Body of pancreas (tissue), 4 donors: ENCODE data around the gene TAF6. TPM values are rescaled to one million over a fixed set of nuclear protein-coding genes. Genes with fewer than 3 reads are reported as not detected.

ENCODE experiments used
- ATAC-seq: fragments of 150-250 bp; one replicate; pipeline ENCODE4 v1.9.1; 2016
- DNase-seq, 4 donors: peaks; one replicate each; pipeline ENCODE4 v3.0.0-alpha.2; 2019
- H3K27ac ChIP-seq, 4 donors: fragments of 200-600 bp; sonication (generic); 1 replicate in 3 of 4; 2 replicates in 1 of 4; pipeline versions ENCODE4 v1.5.1 to v1.6.1; 2016 to 2019; ENCODE audit warnings: mild to moderate bottlenecking in 1 of 4, mixed read lengths in 1 of 4, moderate library complexity in 1 of 4
- H3K27me3 ChIP-seq, 2 donors: fragments of 200-600 bp; sonication (generic); one replicate each; pipeline ENCODE4 v1.6.0; 2016; ENCODE audit warnings: mild to moderate bottlenecking in 1 of 2
- H3K36me3 ChIP-seq, 2 donors: fragments of 200-600 bp; sonication (generic); replicated peaks in 1 of 2; 2 replicates each; pipeline ENCODE4 v1.5.1; 2016; ENCODE audit warnings: low read depth in 2 of 2; ENCODE audit not compliant: insufficient read depth in 1 of 2
- H3K4me1 ChIP-seq: fragments of 200-600 bp; sonication (generic); one replicate; pipeline ENCODE4 v1.6.0; 2016
- H3K4me3 ChIP-seq, 2 donors: fragments of 200-600 bp; sonication (generic); 1 replicate in 1 of 2; 2 replicates in 1 of 2; pipeline ENCODE4 v1.5.1; 2016 to 2019
- H3K9me3 ChIP-seq, 3 donors: fragments of 200-600 bp; sonication (generic); 1 replicate in 2 of 3; 2 replicates in 1 of 3; pipeline ENCODE4 v1.5.1; 2016
- POLR2A ChIP-seq, 3 donors: fragments of 450-650 bp; IDR thresholded peaks; one replicate each; pipeline ENCODE4 v1.6.1; 2016; ENCODE audit warnings: antibody characterized with exemption in 3 of 3, mild to moderate bottlenecking in 2 of 3
- WGBS, 2 donors: methylation state at CpG; one replicate each; pipeline ENCODE4 v1.1.5; 2017; 5-methylcytosine and 5-hydroxymethylcytosine counted together
- intact Hi-C: fragments of 100-400 bp; cut with DNase I; formaldehyde crosslinking; loops from one replicate; pipeline ENCODE4 v1.15.1; 2023
- total RNA-seq, 2 donors: library from RNA; depleted of rRNA; stranded (reverse); fragments of >200 nt; gene quantifications; one replicate each; pipeline ENCODE4 v1.1.0, GENCODE V29; 2016
- TF ChIP-seq, protein P1 (sequence below), 7 experiments: fragments of 450-650 bp in 4 of 7; fragments of 200-600 bp in 3 of 7; sonication (generic) in 3 of 7; IDR thresholded peaks; one replicate each; pipeline ENCODE4 v1.5.1; 2016 to 2019; ENCODE audit warnings: antibody characterized with exemption in 7 of 7

TAF6 gene
- total RNA-seq, 2 donors from 2014 or later, result 30.4 to 51.7 TPM

DNA sequence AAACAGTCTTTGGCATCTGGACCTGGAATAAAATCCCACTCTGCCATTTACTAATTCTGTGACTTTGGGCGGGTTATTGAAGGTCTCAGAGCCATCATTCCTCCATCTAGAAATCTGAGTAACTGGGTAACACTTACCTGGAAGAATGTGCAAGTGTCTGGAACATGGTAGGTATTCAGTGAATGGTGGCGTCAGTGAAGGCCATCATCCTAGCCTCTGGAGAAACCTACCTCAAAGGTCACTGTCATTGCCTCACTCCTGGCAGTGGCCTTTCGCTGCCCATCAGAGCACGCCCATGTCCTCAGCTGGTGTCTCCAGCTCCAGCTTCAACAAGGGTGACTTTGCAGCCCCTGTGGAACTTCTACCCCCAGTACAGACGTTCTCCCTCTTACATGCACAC, 44.7 kb upstream of the TAF6 start:
- TF ChIP-seq, protein P1, sequence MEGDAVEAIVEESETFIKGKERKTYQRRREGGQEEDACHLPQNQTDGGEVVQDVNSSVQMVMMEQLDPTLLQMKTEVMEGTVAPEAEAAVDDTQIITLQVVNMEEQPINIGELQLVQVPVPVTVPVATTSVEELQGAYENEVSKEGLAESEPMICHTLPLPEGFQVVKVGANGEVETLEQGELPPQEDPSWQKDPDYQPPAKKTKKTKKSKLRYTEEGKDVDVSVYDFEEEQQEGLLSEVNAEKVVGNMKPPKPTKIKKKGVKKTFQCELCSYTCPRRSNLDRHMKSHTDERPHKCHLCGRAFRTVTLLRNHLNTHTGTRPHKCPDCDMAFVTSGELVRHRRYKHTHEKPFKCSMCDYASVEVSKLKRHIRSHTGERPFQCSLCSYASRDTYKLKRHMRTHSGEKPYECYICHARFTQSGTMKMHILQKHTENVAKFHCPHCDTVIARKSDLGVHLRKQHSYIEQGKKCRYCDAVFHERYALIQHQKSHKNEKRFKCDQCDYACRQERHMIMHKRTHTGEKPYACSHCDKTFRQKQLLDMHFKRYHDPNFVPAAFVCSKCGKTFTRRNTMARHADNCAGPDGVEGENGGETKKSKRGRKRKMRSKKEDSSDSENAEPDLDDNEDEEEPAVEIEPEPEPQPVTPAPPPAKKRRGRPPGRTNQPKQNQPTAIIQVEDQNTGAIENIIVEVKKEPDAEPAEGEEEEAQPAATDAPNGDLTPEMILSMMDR (IDR thresholded peaks at IDR 0.05), result no peak
- TF ChIP-seq POLR2A (IDR thresholded peaks at IDR 0.05), result no peak
- H3K27ac ChIP-seq, result no peak overlapping the region
- WGBS, 2 donors, result 71 to 74% methylated on average over 5 of the region's 5 CpGs
- H3K4me1 ChIP-seq, result peaks cover 22% of the 10 kb centered on the region
- H3K27me3 ChIP-seq, result peaks cover 0 to 22% of the 10 kb centered on the region in 2 donors
- intact Hi-C loops, result no loop called here
- H3K4me3 ChIP-seq, result no peak overlapping the region
- ATAC-seq, result no peak
- H3K36me3 ChIP-seq, result no peaks in the 10 kb centered on the region
- no peak for DNase-seq
- no peaks in the 10 kb centered on the region for H3K9me3 ChIP-seq

DNA sequence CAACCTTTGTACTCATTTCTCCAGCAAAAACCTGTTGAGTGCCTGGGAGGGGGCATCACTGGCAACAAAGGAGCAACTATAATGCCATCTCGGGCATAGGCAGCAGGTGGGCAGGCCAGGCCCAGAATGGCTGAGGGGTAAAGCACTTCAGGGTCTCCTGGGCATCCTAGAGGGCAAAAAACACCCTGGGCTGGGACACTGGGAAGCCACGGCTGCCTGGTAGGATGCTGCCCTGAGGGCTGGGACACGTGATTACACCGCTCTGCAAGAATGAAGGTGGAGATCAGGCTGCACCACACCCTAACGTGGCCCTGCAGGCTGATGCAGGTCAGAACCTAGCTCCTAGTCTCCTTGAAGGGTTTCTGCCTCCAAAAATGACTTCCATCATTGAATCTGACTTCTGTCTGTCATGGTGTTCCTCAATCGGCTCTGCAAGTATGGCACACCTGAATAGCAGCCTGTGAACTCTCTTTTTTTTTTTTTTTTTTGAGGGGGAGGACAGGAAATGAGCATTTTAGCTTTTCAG, 43.9 kb upstream of the TAF6 start:
- Histone ChIP-seq H3K4me3 (no peak overlapping the region), H3K9me3 (no peaks in the 10 kb centered on the region), H3K27me3 (peaks cover 0 to 19% of the 10 kb centered on the region in 2 donors), H3K27ac (no peak overlapping the region), H3K4me1 (peaks cover 17% of the 10 kb centered on the region), H3K36me3 (no peaks in the 10 kb centered on the region)
- TF ChIP-seq POLR2A (IDR thresholded peaks at IDR 0.05), result no peak
- TF ChIP-seq, protein P1 (IDR thresholded peaks at IDR 0.05), result no peak
- 52 to 60% methylated on average over 6 of the region's 6 CpGs for WGBS, 2 donors
- DNase-seq (no peak), ATAC-seq (no peak)
- intact Hi-C loops, result no loop called here

DNA sequence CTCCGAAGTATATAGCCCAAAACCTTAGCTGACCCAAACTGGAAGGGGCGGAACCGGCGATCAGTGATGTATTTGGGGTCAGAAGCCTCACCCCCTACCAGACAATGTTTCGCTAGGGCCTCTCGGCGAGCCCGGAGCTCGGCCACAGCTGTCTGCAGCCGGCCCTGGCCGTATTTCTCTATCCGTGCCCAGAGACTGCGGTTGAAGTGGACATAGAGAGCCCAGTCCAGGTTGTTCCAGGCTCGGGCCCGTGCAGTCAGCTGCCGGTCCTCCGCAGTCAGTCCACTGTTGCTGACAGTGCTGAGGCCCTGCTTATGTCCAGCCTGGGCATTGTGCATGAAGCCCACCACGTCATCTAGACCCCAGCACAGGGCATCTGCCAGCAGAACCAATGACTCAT, 40.9 kb upstream of the TAF6 start:
- intact Hi-C loops, result no loop called here

DNA sequence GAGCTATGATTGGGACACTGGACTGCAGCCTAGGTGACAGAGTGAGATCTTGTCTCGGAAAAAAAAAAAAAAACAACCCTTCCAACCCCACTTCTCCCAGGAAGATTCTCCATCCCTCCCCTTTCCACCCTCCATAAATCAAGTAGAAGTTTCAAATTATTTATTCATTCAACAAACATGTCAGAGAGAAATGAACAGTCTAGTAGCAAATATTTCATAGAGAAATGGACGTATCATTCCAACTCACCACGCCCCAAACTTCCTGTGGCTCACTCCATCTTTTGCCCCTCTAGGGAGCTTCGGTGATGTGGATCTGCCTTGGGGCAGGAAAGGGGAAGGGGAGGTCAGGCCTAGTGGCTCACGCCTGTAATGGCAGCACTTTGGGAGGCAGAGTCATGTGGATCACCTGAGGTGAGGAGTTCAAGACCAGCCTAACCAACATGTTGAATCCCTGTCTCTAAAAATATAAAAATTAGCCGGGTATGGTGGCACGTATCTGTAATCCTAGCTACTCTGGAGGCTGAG, 40.0 kb upstream of the TAF6 start:
- H3K4me3 ChIP-seq, result peak overlapping the region in 1 of 2 donors; percentile 60
- ATAC-seq (no peak), DNase-seq (no peak)
- peaks cover 22% of the 10 kb centered on the region for H3K4me1 ChIP-seq
- no peaks in the 10 kb centered on the region for H3K36me3 ChIP-seq
- H3K27ac ChIP-seq, result peak overlapping the region in 2 of 4 donors; percentile 68 to 72
- intact Hi-C loops, result no loop called here
- WGBS, 2 donors, result 62 to 70% methylated on average over 7 of the region's 7 CpGs
- no peak for TF ChIP-seq POLR2A (IDR thresholded peaks at IDR 0.05)
- TF ChIP-seq, protein P1 (IDR thresholded peaks at IDR 0.05), result no peak
- H3K9me3 ChIP-seq, result no peaks in the 10 kb centered on the region
- no peaks in the 10 kb centered on the region for H3K27me3 ChIP-seq

More for the DNA sequence above, 40.9 kb upstream of the TAF6 start:
- Histone ChIP-seq H3K9me3 (no peaks in the 10 kb centered on the region), H3K27me3 (no peaks in the 10 kb centered on the region), H3K27ac (no peak overlapping the region), H3K4me1 (peaks cover 22% of the 10 kb centered on the region), H3K4me3 (no peak overlapping the region), H3K36me3 (no peaks in the 10 kb centered on the region)
- DNase-seq, result no peak
- TF ChIP-seq, protein P1 (IDR thresholded peaks at IDR 0.05), result no peak
- no peak for TF ChIP-seq POLR2A (IDR thresholded peaks at IDR 0.05)
- 91% methylated on average over 18 of the region's 18 CpGs; no CpG with 5 or more reads in 1 of the 2 donors for WGBS, 2 donors
- ATAC-seq, result no peak
